CD1c-positive myeloid dendritic cell (primary cell): Measurements from ENCODE around the gene CLEC16A.

Experiments
- DNase-seq: peaks from one replicate; pipeline ENCODE4 v3.0.0-alpha.2; 2016; ENCODE audit errors: extremely low spot score

Gene CLEC16A

GRCh38 chr16:11060842-11061241 lies 116.5 kb downstream of the CLEC16A start:
- DNase-seq = no peak

- DNase-seq = no peak
These were observed 117.4 kb downstream of the CLEC16A start for GRCh38 chr16:11061629-11062270.

GRCh38 chr16:11063448-11064201 lies 119.3 kb downstream of the CLEC16A start:
- no peak for DNase-seq

GRCh38 chr16:11064202-11064540 lies 119.8 kb downstream of the CLEC16A start:
- no peak for DNase-seq

GRCh38 chr16:11064851-11065250 lies 120.5 kb downstream of the CLEC16A start:
- DNase-seq = no peak

- DNase-seq = peak; percentile 81
These were observed 122.0 kb downstream of the CLEC16A start for GRCh38 chr16:11066261-11066870.

- DNase-seq = no peak
These were observed 122.9 kb downstream of the CLEC16A start for GRCh38 chr16:11067266-11067665.

GRCh38 chr16:11067697-11068141 lies 123.4 kb downstream of the CLEC16A start:
- no peak for DNase-seq

GRCh38 chr16:11071829-11072228 lies 127.5 kb downstream of the CLEC16A start:
- peak; percentile 39 for DNase-seq

GRCh38 chr16:11072420-11073153 lies 128.2 kb downstream of the CLEC16A start:
- no peak for DNase-seq

- DNase-seq = peak; percentile 51
These were observed 129.1 kb downstream of the CLEC16A start for GRCh38 chr16:11073407-11073999.

GRCh38 chr16:11074131-11074530 lies 129.8 kb downstream of the CLEC16A start:
- no peak for DNase-seq

- DNase-seq = no peak
These were observed 130.8 kb downstream of the CLEC16A start for GRCh38 chr16:11075163-11075562.

- peak; percentile 88 for DNase-seq
These were observed 132.1 kb downstream of the CLEC16A start for GRCh38 chr16:11076259-11077018.

GRCh38 chr16:11078812-11079459 lies 134.6 kb downstream of the CLEC16A start:
- no peak for DNase-seq

GRCh38 chr16:11079652-11080187 lies 135.4 kb downstream of the CLEC16A start:
- DNase-seq = no peak

GRCh38 chr16:11080327-11080967 lies 136.1 kb downstream of the CLEC16A start:
- no peak for DNase-seq

GRCh38 chr16:11080999-11081630 lies 136.8 kb downstream of the CLEC16A start:
- DNase-seq = no peak

- peak; percentile 32 for DNase-seq
These were observed 137.9 kb downstream of the CLEC16A start for GRCh38 chr16:11082108-11082859.
